GM12878 (cell line): ENCODE results near the gene NKAIN4. TPM values are rescaled to one million over a fixed set of nuclear protein-coding genes. Genes with fewer than 3 reads are reported as not detected.

Experiments
- ATAC-seq: fragments of 200-7000 bp; cut with Tn5 transposase; 3 replicates; pipeline ENCODE4 v1.9.1; 2020; ENCODE audit warnings: mild to moderate bottlenecking, moderate library complexity
- BruUV-seq: library from RNA; stranded (reverse); fragments of 400-500 nt; replicated peaks from 2 replicates; lab custom pipeline; 2021; lab: Mats Ljungman, UMichigan
- CTCF ChIA-PET: fragments of 300-600 bp; sonication (Branson Sonifier 250); formaldehyde crosslinking; extraction: SDS; loops from one replicate; lab custom pipeline; 2021; ENCODE audit warnings: inconsistent platforms; lab: Yijun Ruan, JAX
- POLR2A ChIA-PET: fragments of 350-600 bp; formaldehyde crosslinking; extraction: SDS; loops from one replicate; lab custom pipeline; 2021; ENCODE audit warnings: inconsistent platforms; lab: Charles Lee
- RAD21 ChIA-PET: fragments of 300-600 bp; sonication (Branson Sonifier 250); formaldehyde crosslinking; loops from one replicate; lab custom pipeline; 2023; ENCODE audit warnings: antibody characterized with exemption; ENCODE audit not compliant: unreplicated experiment; lab: Charles Lee
- SMC1A ChIA-PET: fragments of 300-600 bp; sonication (Branson Sonifier 250); formaldehyde crosslinking; loops from one replicate; lab custom pipeline; 2023; ENCODE audit not compliant: unreplicated experiment, uncharacterized antibody; lab: Charles Lee
- DNase-seq: peaks from one replicate; pipeline ENCODE4 v3.0.0-alpha.2; 2011; ENCODE audit warnings: low read depth, low spot score
- FAIRE-seq: peaks from 3 replicates; lab custom pipeline; 2011; peaks lifted over from hg19 to GRCh38; lab: Jason Lieb, UNC
- H2AFZ ChIP-seq: 2 replicates; pipeline ENCODE4 v1.6.0; 2011; ENCODE audit warnings: low read depth, low read length, control low read depth; ENCODE audit not compliant: control insufficient read depth
- H3K27ac ChIP-seq: 2 replicates; pipeline ENCODE4 v1.5.1; 2011; ENCODE audit warnings: control low read depth; ENCODE audit not compliant: control insufficient read depth, insufficient read depth
- H3K27me3 ChIP-seq, 2 experiments: replicated peaks in 1 of 2; 2 replicates each; pipeline versions ENCODE4 v1.6.0 to v1.6.1; 2011; ENCODE audit warnings: low read length in 1 of 2; ENCODE audit not compliant: control insufficient read depth in 2 of 2, insufficient read depth in 2 of 2
- H3K36me3 ChIP-seq, 2 experiments: 2 replicates each; pipeline ENCODE4 v1.5.1; 2011; ENCODE audit warnings: low read length in 1 of 2; ENCODE audit not compliant: control insufficient read depth in 2 of 2, insufficient read depth in 2 of 2
- H3K4me1 ChIP-seq: 2 replicates; pipeline ENCODE4 v1.6.1; 2011; ENCODE audit warnings: mild to moderate bottlenecking, low read length, moderate library complexity, mixed read lengths; ENCODE audit not compliant: control insufficient read depth, insufficient read depth
- H3K4me2 ChIP-seq: 2 replicates; pipeline ENCODE4 v1.6.0; 2011; ENCODE audit warnings: control low read depth; ENCODE audit not compliant: control insufficient read depth, insufficient read depth
- H3K4me3 ChIP-seq: fragments of 200-600 bp; sonication (generic); 2 replicates; pipeline ENCODE4 v1.5.1; 2016
- H3K79me2 ChIP-seq: 2 replicates; pipeline ENCODE4 v1.6.0; 2011; ENCODE audit warnings: low read length; ENCODE audit not compliant: control insufficient read depth, insufficient read depth
- H3K9ac ChIP-seq: 2 replicates; pipeline ENCODE4 v1.8.0; 2011; ENCODE audit warnings: low read length, control low read depth, mixed read lengths; ENCODE audit not compliant: control insufficient read depth, insufficient read depth
- H3K9me3 ChIP-seq: replicated peaks from 3 replicates; pipeline ENCODE4 v1.5.1; 2011; ENCODE audit warnings: mild to moderate bottlenecking, low read length; ENCODE audit not compliant: control insufficient read depth, insufficient read depth
- H4K20me1 ChIP-seq: 2 replicates; pipeline ENCODE4 v1.6.0; 2011; ENCODE audit not compliant: control insufficient read depth, insufficient read depth
- EP300 ChIP-seq, 2 experiments: fragments of 150-350 bp in 1 of 2; IDR thresholded peaks; 2 replicates each; pipeline ENCODE4 v1.6.1; 2011 to 2012; ENCODE audit warnings: low read depth in 2 of 2, low read length in 2 of 2, borderline replicate concordance in 1 of 2, improper control_type of control experiment in 1 of 2, inconsistent platforms in 1 of 2; ENCODE audit not compliant: control insufficient read depth in 1 of 2
- GABPA ChIP-seq: IDR thresholded peaks from 2 replicates; pipeline ENCODE4 v1.6.1; 2014; ENCODE audit warnings: antibody characterized with exemption, low read depth, mild to moderate bottlenecking, inconsistent platforms
- HDAC6 ChIP-seq: fragments of 200-600 bp; sonication (generic); IDR thresholded peaks from one replicate; pipeline ENCODE4 v1.8.0; 2017; ENCODE audit warnings: antibody characterized with exemption; ENCODE audit not compliant: unreplicated experiment
- WGBS: methylation state at CpG from one replicate; pipeline ENCODE4 v1.1.6; 2016; ENCODE audit warnings: low lambda C conversion rate; ENCODE audit not compliant: insufficient replicate concordance, insufficient coverage; ENCODE audit errors: missing lambda C conversion rate; 5-methylcytosine and 5-hydroxymethylcytosine counted together
- in situ Hi-C: fragments of 300-500 bp; cut with MboI; formaldehyde crosslinking; loops from 9 replicates; pipeline ENCODE4 v1.14.3; 2018; ENCODE audit warnings: mixed read lengths
- intact Hi-C: fragments of 100-400 bp; cut with micrococcal nuclease; formaldehyde crosslinking; loops from one replicate; pipeline ENCODE4 v1.14.2; 2022; ENCODE audit not compliant: unreplicated experiment
- polyA plus RNA-seq, 11 experiments: library from polyadenylated mRNA; depleted of rRNA in 4 of 11; unstranded in 6 of 11; stranded (reverse) in 5 of 11; fragments of >200 nt; fragmentation: Nextera tagmentation in 4 of 11; fragmentation: Illumina TruSeq in 1 of 11; extraction: Ambion mirVana in 4 of 11; extraction: Trizol in 1 of 11; gene quantifications; 1 replicate in 1 of 11; 2 replicates in 10 of 11; pipeline versions ENCODE4 v1.2.1 to v1.2.3, GENCODE V29; 2011 to 2016; ENCODE audit warnings: inconsistent platforms in 2 of 11, missing spikeins in 2 of 11, low read depth in 1 of 11
- total RNA-seq, 4 experiments: library from RNA; depleted of rRNA in 3 of 4; stranded (reverse); fragments of >200 nt in 3 of 4; fragmentation: Illumina TruSeq in 1 of 4; extraction: Trizol in 1 of 4; gene quantifications; 2 replicates each; pipeline versions ENCODE4 v1.2.1 to v1.2.3, GENCODE V29; 2013 to 2021
- TF ChIP-seq, protein P1 (sequence below): IDR thresholded peaks from 2 replicates; pipeline ENCODE4 v1.6.1; 2011; ENCODE audit warnings: low read depth, low read length, improper control_type of control experiment, borderline replicate concordance

Gene NKAIN4
- total and polyA plus RNA-seq, 10 of the 15 experiments (the other 5 are each of a cell fraction or from before 2014, with no cell fraction given) = 0.11 TPM; not detected in 9

GRCh38 chr20:63253438-63254231 is 628 bp downstream of the NKAIN4 start:
- Histone ChIP-seq H2AFZ (no peak overlapping the region), H3K4me3 (no peak overlapping the region), H3K36me3 (no peaks in the 10 kb centered on the region), H4K20me1 (no peaks in the 10 kb centered on the region; the same call in 1 of the 2 replicates), H3K27me3 (peaks cover 0 to 9% of the 10 kb centered on the region in 2 experiments), H3K4me2 (no peak overlapping the region), H3K4me1 (no peaks in the 10 kb centered on the region), H3K9ac (no peak overlapping the region), H3K79me2 (no peaks in the 10 kb centered on the region), H3K27ac (no peak overlapping the region), H3K9me3 (no peaks in the 10 kb centered on the region)
- ChIA-PET CTCF (no interaction called here), POLR2A (no interaction called here), RAD21 (no interaction called here), SMC1A (no interaction called here)
- in situ Hi-C loops = no loop called here
- 7% methylated on average over 54 of the region's 89 CpGs for WGBS
- FAIRE-seq (no peak), DNase-seq (no peak), ATAC-seq (no peak)
- BruUV-seq = no TSS peak
- intact Hi-C loops = no loop called here
- TF ChIP-seq, protein P1, sequence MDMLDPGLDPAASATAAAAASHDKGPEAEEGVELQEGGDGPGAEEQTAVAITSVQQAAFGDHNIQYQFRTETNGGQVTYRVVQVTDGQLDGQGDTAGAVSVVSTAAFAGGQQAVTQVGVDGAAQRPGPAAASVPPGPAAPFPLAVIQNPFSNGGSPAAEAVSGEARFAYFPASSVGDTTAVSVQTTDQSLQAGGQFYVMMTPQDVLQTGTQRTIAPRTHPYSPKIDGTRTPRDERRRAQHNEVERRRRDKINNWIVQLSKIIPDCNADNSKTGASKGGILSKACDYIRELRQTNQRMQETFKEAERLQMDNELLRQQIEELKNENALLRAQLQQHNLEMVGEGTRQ = no peak
- TF ChIP-seq HDAC6 = peak; percentile 63

GRCh38 chr20:63253065-63253437 is 1.2 kb downstream of the NKAIN4 start:
- 27% methylated on average over 15 of the region's 16 CpGs for WGBS
- Histone ChIP-seq H3K4me3 (no peak overlapping the region), H3K4me2 (no peak overlapping the region), H3K27me3 (peaks cover 0 to 9% of the 10 kb centered on the region in 2 experiments), H4K20me1 (no peaks in the 10 kb centered on the region; the same call in 1 of the 2 replicates), H3K27ac (no peak overlapping the region), H3K4me1 (no peaks in the 10 kb centered on the region), H3K36me3 (no peaks in the 10 kb centered on the region), H2AFZ (no peak overlapping the region), H3K9ac (no peak overlapping the region), H3K9me3 (no peaks in the 10 kb centered on the region), H3K79me2 (no peaks in the 10 kb centered on the region)
- ChIA-PET RAD21 (no interaction called here), CTCF (no interaction called here), SMC1A (no interaction called here), POLR2A (no interaction called here)
- intact Hi-C loops (no loop called here), in situ Hi-C loops (no loop called here)
- no peak for TF ChIP-seq GABPA
- TF ChIP-seq EP300 (IDR thresholded peaks at IDR 0.05; ENCODE audit: borderline replicate concordance in 1 of 2, control insufficient read depth in 1 of 2, low read depth in 2 of 2, low read length in 2 of 2) = no peak
- BruUV-seq = no TSS peak
- no peak for FAIRE-seq
- no peak for DNase-seq
- ATAC-seq = no peak
